HG03095 (cell line): Measurements from ENCODE around the gene VEGFB.
A peak's percentile ranks its signal among the peaks of the same experiment; 100 is the strongest.

Experiments used
- ATAC-seq: cut with Tn5 transposase; IDR thresholded peaks from one replicate; pipeline ENCODE4 v1.9.1; 2021; ENCODE audit warnings: moderate library complexity; ENCODE audit not compliant: unreplicated experiment

Gene VEGFB

DNA sequence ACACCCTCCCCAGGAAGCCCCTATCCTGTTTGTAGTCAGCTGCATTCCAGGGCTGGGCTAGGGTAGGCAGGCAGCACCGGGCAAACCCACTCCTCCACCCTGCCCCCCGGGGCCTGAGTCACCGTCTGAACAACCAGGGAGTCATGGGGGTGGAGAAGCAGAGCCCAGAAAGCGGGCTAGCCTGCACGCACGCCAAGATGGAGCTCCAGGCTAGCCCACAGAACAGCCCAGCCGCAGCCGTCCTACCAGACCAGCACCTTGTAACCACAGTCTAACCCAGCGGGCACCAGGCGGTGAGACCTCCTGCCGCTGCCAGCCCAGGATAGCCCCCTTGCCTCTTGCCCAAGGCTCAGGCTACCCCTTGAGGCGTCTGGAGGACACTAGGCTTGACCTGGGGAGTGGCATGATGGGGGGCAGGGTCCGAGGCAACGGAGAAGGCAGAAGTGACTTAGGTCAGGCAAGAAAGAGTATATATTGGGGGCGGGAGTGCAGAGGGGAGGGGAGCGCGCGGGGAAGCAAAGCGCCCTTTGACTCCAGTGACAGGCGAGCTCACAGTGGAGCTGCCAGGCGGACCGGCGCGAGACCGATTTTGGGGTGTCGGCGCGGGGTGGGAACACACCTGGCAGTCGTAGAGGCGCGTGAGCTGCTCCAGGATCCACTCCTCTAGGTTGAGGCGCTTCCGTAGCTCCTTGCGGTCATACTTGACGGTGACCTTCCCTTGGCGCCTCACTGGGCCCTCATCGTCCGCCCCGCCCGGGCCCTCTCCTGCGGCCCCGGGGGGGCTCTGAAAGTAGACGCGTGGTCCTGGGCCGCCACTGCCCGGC lies 11.6 kb downstream of the VEGFB start:
- ATAC-seq: no peak

DNA sequence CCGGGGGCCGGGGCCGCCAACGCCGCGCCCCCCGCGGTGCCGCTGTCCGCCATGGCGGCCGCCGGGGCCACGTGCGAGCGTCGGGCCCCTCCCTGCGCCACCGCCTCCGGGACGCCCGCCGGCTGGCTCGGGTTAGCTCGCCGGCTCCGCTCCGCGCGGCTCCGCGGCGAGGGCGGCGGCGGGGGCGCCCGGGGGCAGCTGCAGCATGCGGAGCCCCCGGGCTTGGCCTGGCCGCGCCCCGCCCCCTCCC lies 12.2 kb downstream of the VEGFB start:
- peak; percentile 10 for ATAC-seq

DNA sequence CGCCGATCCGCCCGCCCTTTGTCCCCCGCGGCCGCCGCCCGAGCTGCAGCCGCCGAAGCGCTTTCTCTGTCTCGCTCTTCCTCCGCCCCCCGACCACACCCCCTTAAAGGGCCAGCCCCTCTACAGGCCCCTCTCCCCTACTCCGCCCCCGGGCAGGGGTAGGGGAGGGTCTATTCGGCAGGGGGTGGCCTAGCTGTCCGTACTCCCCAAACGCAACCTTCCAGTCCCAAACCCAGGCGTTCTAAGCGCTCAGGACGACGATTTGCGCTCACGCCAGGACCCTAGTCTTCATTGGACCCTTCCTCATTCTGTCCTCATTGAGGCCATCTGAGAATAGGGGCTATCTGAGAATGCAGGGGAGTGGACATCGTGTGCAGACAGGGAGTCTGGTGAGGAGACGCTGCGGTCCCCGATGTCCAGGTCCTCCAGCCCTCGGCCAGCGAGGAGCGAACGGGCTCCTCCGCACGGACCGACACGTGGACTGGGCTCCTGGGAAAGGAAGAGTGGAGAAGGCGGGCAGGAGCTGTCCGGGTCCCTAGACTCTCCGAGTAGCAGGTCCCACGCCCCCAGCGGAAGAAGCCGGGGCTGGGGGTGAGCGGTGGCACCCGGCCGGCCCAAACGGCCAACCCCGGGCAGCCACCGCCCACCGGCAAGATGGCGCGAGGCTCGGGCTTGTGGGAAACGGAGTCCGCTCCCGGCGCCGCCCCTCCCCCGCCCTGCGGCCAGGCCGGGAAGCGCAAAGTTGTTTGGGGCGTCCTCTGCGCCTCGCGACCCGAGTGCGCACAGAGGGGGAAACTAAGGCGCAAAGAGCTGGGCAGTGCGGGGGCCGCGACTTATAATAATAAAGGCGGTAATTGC lies 12.7 kb downstream of the VEGFB start, which contains the start of gene PPP1R14B:
PPP1R14B (minus strand) TSS at position 73 of the 858 bp plus-strand sequence. CDS start 270 bp downstream, outside the sequence.
- peak; percentile 34 for ATAC-seq

- ATAC-seq: no peak
These were observed 13.5 kb downstream of the VEGFB start for GRCh38 chr11:64247729-64248531.

GRCh38 chr11:64248578-64248977 lies 14.2 kb downstream of the VEGFB start:
- no peak for ATAC-seq

DNA sequence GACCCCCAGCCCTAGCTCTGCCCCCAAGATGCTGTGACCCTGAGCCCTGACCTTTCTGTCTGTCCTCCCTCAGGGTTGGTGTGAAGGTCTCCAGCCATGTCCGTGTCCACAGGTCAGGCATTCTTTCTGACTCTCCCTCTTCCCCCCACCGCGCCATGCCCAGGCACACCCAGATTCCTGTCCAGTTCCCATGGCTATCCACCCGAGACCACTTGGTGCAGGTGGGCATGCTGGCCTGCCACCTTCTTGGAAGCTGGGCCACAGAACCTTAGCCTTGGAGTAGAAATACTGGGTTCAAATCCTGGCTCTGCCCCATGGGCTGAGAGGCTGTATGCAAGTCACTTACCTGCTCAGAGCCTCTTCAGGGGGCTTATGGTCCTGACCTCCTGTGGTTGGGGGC lies 14.7 kb downstream of the VEGFB start:
- ATAC-seq: no peak

- ATAC-seq: no peak
These were observed 15.4 kb downstream of the VEGFB start for GRCh38 chr11:64249563-64250414.

DNA sequence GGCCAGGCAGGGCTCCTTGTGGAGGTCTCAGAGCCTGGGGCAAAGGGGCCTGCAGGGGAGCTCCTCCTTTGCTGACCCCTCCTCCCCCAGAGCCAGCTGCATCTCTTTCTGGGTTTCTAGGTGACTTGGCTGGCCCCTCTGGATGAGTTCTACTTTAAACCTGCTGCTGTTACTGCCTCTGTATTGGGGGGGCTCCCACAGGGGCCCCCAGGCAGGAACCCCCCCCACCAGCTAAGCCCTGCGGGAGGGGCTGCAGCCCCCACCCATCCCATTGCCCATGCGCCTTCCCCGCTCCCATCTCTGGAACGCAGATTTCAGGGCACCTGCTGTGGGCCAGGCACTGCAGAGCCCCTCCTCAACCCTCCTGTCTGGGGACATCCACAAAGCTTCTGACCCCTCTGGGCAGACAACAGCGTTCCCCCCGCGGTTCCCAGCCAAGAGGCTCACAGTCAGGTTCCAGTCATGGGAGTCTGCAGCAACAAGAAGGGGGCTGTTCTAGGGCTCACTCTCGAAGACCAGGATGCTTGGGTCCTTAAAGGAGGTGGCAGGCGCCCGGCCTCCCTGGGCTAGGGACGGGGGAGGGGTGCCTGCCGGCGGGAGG lies 16.1 kb downstream of the VEGFB start:
- no peak for ATAC-seq

GRCh38 chr11:64251016-64251752 lies 16.8 kb downstream of the VEGFB start, which contains the start of gene PLCB3:
TSS of gene PLCB3 (plus strand) at chr11:64251530. CDS start at chr11:64251650, 120 bp downstream.
- ATAC-seq: no peak

GRCh38 chr11:64251753-64252002 lies 17.3 kb downstream of the VEGFB start:
- ATAC-seq: no peak

DNA sequence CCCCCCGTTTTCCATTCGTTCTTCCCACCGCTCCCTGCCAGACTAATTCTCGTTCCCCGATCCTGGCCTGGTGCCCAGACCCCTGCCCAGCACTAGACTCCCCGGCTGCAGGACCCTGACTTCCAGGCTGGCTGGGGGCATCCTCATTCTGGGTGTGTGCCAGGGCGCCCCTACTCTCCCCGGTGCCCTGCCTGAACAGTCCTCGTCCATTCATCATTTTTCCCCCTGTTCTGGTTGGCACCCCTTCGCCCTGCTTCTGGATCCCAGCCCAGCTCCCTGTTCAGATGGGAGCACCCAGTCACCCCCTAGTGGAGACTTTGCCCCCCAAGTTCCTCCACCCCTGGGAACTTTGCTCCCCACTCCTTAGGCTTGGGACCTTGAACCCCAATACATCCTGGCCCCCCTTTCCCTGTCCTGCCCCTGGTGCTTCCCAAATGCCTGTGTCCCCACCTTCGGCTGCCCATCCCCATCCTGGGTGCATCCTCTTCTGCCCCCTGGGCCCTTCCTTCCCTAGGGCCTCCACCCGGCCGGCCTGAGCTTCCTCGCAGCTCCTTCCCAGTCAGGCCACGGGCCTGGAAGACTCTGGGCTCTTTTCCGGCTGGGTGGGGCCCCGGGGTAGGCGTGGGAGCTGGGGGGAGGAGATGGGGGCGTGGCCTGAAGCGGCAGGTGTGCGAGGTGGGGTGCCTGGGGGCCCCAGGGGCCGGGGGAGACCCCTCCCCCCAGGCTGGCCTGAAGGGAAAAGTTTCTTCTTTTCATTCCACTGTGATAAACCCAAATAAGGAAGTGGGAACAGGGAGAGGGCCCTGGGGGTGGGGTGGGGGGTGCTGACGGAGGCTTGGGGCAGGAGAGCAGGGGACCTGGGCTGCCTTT lies 17.9 kb downstream of the VEGFB start:
- no peak for ATAC-seq

- ATAC-seq: no peak
These were observed 18.7 kb downstream of the VEGFB start for GRCh38 chr11:64253043-64253442.

- ATAC-seq: no peak
These were observed 19.1 kb downstream of the VEGFB start for GRCh38 chr11:64253481-64253880.

DNA sequence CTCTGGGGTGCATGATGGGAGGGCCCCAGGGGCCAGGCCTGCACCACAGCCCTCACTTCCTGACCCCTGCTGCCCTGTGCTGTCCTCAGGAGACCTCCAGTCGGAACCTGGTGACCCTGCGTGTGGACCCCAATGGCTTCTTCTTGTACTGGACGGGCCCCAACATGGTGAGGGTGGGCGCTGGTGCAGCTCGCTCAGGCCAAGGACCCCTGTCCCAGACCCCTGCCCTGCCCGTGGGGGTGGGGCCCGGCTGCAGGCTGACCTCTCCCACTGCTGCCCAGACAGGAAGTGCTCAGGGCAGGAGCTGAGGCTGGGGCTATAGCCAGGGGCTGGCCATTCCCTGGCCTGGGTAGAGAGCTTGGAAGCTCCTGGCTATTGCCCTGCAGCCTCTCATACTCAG lies 19.9 kb downstream of the VEGFB start:
- no peak for ATAC-seq

GRCh38 chr11:64255135-64256128 lies 21.0 kb downstream of the VEGFB start:
- ATAC-seq: no peak

DNA sequence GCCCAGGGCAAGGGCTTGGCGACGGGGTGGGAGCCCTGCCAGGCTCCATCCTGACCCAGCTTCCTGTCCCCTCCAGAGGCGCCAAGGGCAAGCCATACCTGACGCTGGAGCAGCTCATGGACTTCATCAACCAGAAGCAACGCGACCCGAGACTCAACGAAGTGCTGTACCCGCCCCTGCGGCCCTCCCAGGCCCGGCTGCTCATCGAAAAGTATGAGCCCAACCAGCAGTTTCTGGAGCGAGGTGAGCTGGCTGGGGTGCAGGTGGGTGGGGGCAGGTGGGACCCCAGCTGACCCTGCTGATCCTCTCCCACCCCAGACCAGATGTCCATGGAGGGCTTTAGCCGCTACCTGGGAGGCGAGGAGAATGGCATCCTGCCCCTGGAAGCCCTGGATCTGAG lies 21.9 kb downstream of the VEGFB start:
- no peak for ATAC-seq

GRCh38 chr11:64258356-64258755 lies 24.0 kb downstream of the VEGFB start:
- no peak for ATAC-seq
